GM03348 (cell line): ENCODE measurements around the gene CDX1.

ENCODE experiments used
- DNase-seq: peaks from one replicate; pipeline ENCODE4 v3.0.0; 2012; ENCODE audit warnings: low spot score

The CDX1 gene

DNA sequence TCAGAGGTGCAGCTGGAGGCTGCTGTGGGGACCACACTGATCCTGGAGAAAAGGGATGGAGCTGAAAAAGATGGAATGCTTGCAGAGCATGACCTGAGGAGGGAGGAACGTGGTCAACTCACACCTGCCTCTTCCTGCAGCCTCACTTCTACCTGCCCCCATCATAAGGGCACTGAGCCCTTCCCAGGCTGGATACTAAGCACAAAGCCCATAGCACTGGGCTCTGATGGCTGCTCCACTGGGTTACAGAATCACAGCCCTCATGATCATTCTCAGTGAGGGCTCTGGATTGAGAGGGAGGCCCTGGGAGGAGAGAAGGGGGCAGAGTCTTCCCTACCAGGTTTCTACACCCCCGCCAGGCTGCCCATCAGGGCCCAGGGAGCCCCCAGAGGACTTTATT lies 17.4 kb downstream of the CDX1 start:
- DNase-seq, result no peak

DNA sequence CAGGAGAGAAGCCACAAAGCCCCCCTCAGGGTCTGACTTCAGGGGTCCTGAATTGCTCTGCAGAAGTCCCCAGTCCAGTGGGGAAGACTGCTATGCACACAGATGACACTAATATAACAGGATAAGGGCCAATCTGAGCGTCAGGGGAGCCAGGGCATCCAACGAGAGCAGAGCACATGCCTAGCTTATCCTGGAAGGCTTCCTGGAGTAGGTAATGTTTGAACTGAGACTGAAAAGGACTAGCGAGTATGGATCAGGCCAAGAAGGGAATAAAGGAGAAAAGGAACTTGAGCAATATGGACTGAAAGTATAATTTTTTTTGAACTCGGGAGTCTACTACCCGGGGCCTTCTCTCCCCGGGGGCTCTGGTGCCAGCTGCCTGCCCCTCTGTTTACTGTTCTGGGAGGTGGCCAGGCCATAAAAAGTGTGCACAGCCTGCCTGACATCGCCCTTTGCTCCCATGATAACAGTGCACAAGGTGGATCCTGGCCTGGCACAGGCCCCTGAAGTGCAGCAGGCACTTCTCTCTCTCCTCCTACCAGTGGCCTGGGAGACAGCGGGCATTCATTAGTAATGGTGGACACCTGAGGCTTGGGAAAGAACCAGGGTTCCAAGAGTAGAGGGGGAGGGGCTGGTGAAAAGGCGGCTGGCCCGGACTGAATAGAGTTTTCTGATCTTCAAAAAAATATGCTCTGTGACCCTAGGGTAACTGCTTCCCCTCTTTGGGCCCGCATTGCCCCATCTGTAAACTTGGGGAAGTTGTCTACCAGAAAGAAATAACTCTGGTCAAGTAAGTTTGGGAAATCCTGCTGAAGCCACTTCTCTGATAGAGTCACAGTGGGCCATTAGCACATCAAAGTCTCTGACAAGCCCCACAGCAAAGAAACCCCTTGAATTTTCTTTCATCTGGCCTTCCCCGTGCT lies 18.7 kb downstream of the CDX1 start:
- no peak for DNase-seq

DNA sequence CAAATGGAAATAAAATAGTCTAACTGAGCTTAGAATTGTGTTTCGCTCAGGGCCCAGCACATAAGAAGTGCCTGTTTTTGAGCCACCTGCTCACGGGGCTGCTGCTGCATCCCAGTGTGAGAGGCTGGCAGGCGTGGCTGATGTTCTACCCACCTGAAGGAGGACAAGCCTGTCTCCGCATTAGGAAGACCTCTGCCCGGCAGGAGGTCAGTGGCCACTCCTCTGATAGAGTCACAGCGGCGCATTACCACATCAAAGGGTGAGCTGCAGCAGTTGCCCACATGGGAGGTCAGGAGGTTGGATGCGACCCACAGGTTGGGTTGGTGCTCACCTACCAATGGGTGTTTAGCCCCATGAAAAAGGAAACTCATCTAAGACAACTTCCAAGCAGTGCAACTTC lies 19.6 kb downstream of the CDX1 start:
- no peak for DNase-seq

- no peak for DNase-seq
These were observed 20.3 kb downstream of the CDX1 start for GRCh38 chr5:150186897-150187296.

- no peak for DNase-seq
These were observed 21.7 kb downstream of the CDX1 start for GRCh38 chr5:150188146-150188842.

- DNase-seq, result no peak
These were observed 22.7 kb downstream of the CDX1 start for GRCh38 chr5:150189326-150189725.

- peak; percentile 31 for DNase-seq
These were observed 23.3 kb downstream of the CDX1 start, which contains the start of gene SLC6A7 for GRCh38 chr5:150189728-150190502. Gene SLC6A7 (plus strand): TSS chr5:150190062. CDS start chr5:150190328, 266 bp downstream.

- DNase-seq, result no peak
These were observed 24.0 kb downstream of the CDX1 start for GRCh38 chr5:150190503-150190979.

- no peak for DNase-seq
These were observed 24.4 kb downstream of the CDX1 start for GRCh38 chr5:150190987-150191386.

GRCh38 chr5:150192462-150192861 lies 25.9 kb downstream of the CDX1 start:
- DNase-seq, result no peak

DNA sequence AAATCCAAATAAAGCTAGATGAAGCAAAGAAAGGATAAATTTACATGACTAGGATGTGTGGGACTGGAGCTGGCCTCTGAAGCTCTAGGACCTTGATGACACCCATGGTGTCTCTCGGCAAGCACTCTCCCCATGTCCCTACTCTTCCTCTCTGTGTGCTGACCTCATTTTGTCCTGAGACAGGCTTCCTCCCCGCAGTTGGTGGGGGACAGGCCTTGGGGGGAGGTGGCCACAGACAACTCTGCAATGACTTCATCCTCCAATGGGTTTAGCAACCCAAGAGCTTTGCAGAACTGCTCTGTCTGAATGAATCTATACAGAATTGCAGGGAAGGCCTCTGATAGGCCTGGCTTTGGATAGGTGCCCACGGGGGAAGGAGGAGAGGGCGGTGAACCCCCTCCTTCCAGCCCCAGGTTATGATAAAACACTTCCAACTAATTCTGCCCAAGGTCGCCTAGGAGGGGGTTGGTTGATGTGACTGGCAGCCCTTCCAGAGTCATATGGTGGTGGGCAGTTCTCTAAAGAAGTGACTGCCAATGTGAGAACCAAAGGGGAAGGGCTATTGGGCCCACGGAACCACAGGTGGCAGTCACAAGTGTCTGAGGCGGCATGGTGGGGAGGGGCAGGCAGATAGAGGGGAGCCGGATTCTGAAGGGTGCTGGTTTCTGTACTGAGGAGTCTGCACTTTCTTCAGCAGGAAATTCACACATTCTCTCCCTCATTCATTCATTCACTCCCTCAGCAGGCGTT lies 29.3 kb downstream of the CDX1 start:
- DNase-seq, result no peak

- DNase-seq, result no peak
These were observed 29.9 kb downstream of the CDX1 start for GRCh38 chr5:150196514-150196913.

DNA sequence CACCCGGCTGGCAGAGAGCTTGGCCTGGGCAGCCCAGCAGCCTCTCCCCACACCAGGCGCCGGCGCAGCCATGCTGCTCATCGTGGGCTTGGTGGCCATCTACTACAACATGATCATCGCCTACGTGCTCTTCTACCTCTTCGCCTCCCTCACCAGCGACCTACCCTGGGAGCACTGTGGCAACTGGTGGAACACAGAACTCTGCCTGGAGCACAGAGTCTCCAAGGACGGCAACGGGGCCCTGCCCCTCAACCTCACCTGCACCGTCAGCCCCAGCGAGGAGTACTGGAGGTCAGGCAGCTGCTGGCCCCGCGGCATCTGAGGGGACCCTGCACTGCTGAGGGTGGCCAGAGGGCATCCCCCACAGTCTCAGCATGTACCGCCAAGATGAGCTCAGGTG lies 30.4 kb downstream of the CDX1 start:
- DNase-seq, result no peak

- DNase-seq, result no peak
These were observed 30.9 kb downstream of the CDX1 start for GRCh38 chr5:150197476-150197875.

GRCh38 chr5:150202501-150202900 lies 35.9 kb downstream of the CDX1 start:
- no peak for DNase-seq

- DNase-seq, result no peak
These were observed 37.4 kb downstream of the CDX1 start for GRCh38 chr5:150203832-150204589.

DNA sequence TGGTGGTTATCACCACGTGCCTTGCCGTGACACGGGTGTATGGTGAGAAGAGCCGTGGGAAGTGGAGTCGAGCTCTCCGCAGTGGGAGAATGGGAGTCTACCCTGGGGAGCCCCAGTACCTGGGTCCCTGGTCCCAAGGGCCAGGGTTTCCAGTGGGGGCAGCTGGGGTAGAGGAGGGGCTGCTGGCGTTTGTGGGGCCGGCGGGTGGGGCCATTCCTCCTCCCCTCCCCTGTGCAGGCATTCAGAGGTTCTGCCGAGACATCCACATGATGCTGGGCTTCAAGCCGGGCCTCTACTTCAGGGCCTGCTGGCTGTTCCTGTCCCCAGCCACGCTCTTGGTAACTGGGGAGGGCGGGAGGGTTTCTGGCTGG lies 38.0 kb downstream of the CDX1 start:
- DNase-seq, result no peak

DNA sequence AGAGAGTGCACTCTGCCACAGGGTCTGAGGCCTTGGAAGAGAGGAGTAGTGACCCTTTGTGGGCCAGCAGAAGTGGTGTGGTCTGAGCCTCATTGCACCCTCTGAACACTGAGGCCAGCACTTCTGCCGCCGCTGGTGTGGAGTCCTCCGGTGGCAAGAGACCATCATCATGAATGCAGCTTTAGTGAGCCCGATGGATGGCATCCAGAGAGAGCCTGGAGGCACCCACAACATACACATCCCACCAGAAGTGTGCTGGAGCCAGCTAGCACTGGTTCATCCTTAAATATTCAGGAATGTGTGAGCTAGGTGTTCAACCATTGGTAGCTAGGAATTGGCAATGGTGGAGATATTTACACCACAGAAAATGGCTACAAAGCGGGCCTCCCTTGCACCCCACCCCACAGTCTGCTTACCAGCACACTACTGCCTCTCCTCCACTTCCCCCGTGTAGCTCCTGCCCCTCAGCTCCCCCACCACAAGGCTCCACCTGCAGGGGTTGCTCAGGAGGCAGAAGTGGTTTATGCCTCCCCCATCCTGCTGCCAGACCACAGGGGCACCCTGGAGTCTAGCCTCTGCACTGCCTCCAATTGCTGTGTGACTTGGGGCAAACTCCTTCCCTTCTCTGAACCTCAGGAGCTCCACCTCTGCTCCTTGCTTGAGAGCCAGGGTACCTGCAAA lies 39.7 kb downstream of the CDX1 start:
- DNase-seq, result no peak

DNA sequence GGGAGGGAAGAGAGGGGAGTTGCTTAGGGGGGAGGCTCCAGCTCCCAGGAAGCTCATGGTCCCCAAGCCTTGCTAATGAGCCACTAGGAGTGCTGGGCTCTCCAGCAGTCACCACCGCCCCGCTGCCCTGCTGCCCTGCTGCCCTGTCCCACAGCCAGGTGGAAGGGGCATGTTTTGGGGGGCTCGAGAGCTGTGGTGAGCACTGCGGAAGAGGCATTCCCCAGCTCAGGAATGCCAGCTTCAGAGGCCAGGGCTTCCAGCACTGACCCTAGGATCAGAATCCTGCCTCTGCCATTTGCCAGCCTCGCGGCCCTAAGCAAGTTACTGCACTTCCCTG lies 40.2 kb downstream of the CDX1 start:
- DNase-seq, result no peak
